ENCODE results near the gene ENHO. TPM values are rescaled to one million over a fixed set of nuclear protein-coding genes. Genes with fewer than 3 reads are reported as not detected.

The ENHO gene
- total and polyA plus RNA-seq, 2 donors (not counting 1 experiment from before 2014, with no cell fraction given), result not detected

GRCh38 chr9:34526026-34526425, 3.2 kb upstream of the ENHO start:
- no peak for DNase-seq
- CTCF ChIA-PET, result no interaction called here
- Mint-ChIP-seq H3K27me3 (peaks cover 42% of the 10 kb centered on the region), H3K27ac (no peak overlapping the region), H3K4me3 (no peak overlapping the region), H3K9me3 (ENCODE audit: insufficient read depth) (no peaks in the 10 kb centered on the region), H3K4me1 (peaks cover 13% of the 10 kb centered on the region)
- no peak overlapping the region for H3K4me3 ChIP-seq (ENCODE audit: control extremely low read depth in 1 of 5, extremely low read depth in 1 of 5, insufficient read depth in 1 of 5, low read depth in 2 of 5, low read length in 4 of 5)
- H3K9me3 ChIP-seq (ENCODE audit: control extremely low read depth in 1 of 3, control insufficient read depth in 2 of 3, insufficient read depth in 1 of 3, low read length in 2 of 3), result no peaks in the 10 kb centered on the region
- TF ChIP-seq EZH2 (IDR thresholded peaks at IDR 0.05; ENCODE audit: borderline replicate concordance, insufficient read depth, low read depth, low read length, poor library complexity, severe bottlenecking) (no peak), CTCF (IDR thresholded peaks at IDR 0.05) (no peak)
- no peak overlapping the region for H3K4me2 ChIP-seq (replicated peaks; ENCODE audit: low read depth, low read length, poor library complexity, severe bottlenecking)
- no peak overlapping the region for H3K27ac ChIP-seq (ENCODE audit: low read length in 2 of 2)
- no peak overlapping the region for H3K9ac ChIP-seq (ENCODE audit: low read length)
- intact Hi-C loops (cut with micrococcal nuclease), result no loop called here
- peaks cover 0 to 18% (median 4%) of the 10 kb centered on the region in 4 experiments for H3K27me3 ChIP-seq (replicated peaks in 1 of 4; ENCODE audit: control extremely low read depth in 1 of 4, control insufficient read depth in 3 of 4, insufficient read depth in 4 of 4, low read length in 3 of 4)
- peaks cover 9 to 12% of the 10 kb centered on the region in 2 donors for H3K4me1 ChIP-seq (ENCODE audit: control insufficient read depth in 2 of 2, insufficient read depth in 2 of 2, low read length in 2 of 2)
- no peak for ATAC-seq (ENCODE audit: low read depth)
- WGBS (ENCODE audit: insufficient coverage), result 88% methylated on average over 1 of the region's 2 CpGs
- H3K79me2 ChIP-seq (ENCODE audit: control insufficient read depth, insufficient read depth, low read length), result no peaks in the 10 kb centered on the region
- H3K36me3 ChIP-seq (replicated peaks in 1 of 2; ENCODE audit: control extremely low read depth in 1 of 2, control insufficient read depth in 1 of 2, extremely low read depth in 1 of 2, insufficient read depth in 2 of 2, low read length in 1 of 2), result no peaks in the 10 kb centered on the region
- H4K20me1 ChIP-seq (ENCODE audit: control insufficient read depth, insufficient read depth, low read length, poor library complexity, severe bottlenecking), result no peaks in the 10 kb centered on the region
- H2AFZ ChIP-seq (ENCODE audit: insufficient read depth, low read depth, low read length, poor library complexity, severe bottlenecking), result no peak overlapping the region
- POLR2A ChIA-PET, result no interaction called here

GRCh38 chr9:34524349-34524748, 1.6 kb upstream of the ENHO start:
- Histone ChIP-seq H3K9ac (ENCODE audit: low read length) (no peak overlapping the region), H3K27ac (ENCODE audit: low read length in 2 of 2) (no peak overlapping the region), H3K36me3 (replicated peaks in 1 of 2; ENCODE audit: control extremely low read depth in 1 of 2, control insufficient read depth in 1 of 2, extremely low read depth in 1 of 2, insufficient read depth in 2 of 2, low read length in 1 of 2) (no peaks in the 10 kb centered on the region), H3K79me2 (ENCODE audit: control insufficient read depth, insufficient read depth, low read length) (no peaks in the 10 kb centered on the region), H3K4me1 (ENCODE audit: control insufficient read depth in 2 of 2, insufficient read depth in 2 of 2, low read length in 2 of 2) (peaks cover 9 to 12% of the 10 kb centered on the region in 2 donors), H4K20me1 (ENCODE audit: control insufficient read depth, insufficient read depth, low read length, poor library complexity, severe bottlenecking) (no peaks in the 10 kb centered on the region), H3K4me2 (replicated peaks; ENCODE audit: low read depth, low read length, poor library complexity, severe bottlenecking) (no peak overlapping the region), H2AFZ (ENCODE audit: insufficient read depth, low read depth, low read length, poor library complexity, severe bottlenecking) (no peak overlapping the region), H3K4me3 (ENCODE audit: control extremely low read depth in 1 of 5, extremely low read depth in 1 of 5, insufficient read depth in 1 of 5, low read depth in 2 of 5, low read length in 4 of 5) (no peak overlapping the region), H3K27me3 (replicated peaks in 1 of 4; ENCODE audit: control extremely low read depth in 1 of 4, control insufficient read depth in 3 of 4, insufficient read depth in 4 of 4, low read length in 3 of 4) (peaks cover 0 to 18% (median 4%) of the 10 kb centered on the region in 4 experiments), H3K9me3 (ENCODE audit: control extremely low read depth in 1 of 3, control insufficient read depth in 2 of 3, insufficient read depth in 1 of 3, low read length in 2 of 3) (no peaks in the 10 kb centered on the region)
- DNase-seq, result no peak
- TF ChIP-seq EZH2 (IDR thresholded peaks at IDR 0.05; ENCODE audit: borderline replicate concordance, insufficient read depth, low read depth, low read length, poor library complexity, severe bottlenecking) (no peak), CTCF (IDR thresholded peaks at IDR 0.05) (no peak)
- Mint-ChIP-seq H3K9me3 (ENCODE audit: insufficient read depth) (no peaks in the 10 kb centered on the region), H3K4me3 (no peak overlapping the region), H3K4me1 (peaks cover 13% of the 10 kb centered on the region), H3K27ac (no peak overlapping the region), H3K27me3 (peaks cover 30% of the 10 kb centered on the region)
- ChIA-PET POLR2A (no interaction called here), CTCF (interaction anchor here (0.9 to 1.7 kb wide), 2 partner anchors 26 to 66 kb away, joined by 3 to 5 read pairs; partner anchors contain the start of genes DNAI1 and FAM219A)
- ATAC-seq (ENCODE audit: low read depth), result no peak
- 98% methylated on average over 3 of the region's 3 CpGs for WGBS (ENCODE audit: insufficient coverage)
- intact Hi-C loops (cut with micrococcal nuclease), result no loop called here

Measured in B cell (primary cell).